Keratinocyte (primary cell): ENCODE results near the gene DIPK1A.

Source experiments
- EZH2 ChIP-seq: IDR thresholded peaks from one replicate; pipeline ENCODE4 v1.6.1; 2012; ENCODE audit warnings: inconsistent platforms, mild to moderate bottlenecking, low read length, moderate library complexity
- TF ChIP-seq, protein P1 (sequence below), 3 experiments: IDR thresholded peaks in 1 of 3; conservative IDR thresholded peaks in 1 of 3; optimal IDR thresholded peaks in 1 of 3; 2 replicates in 2 of 3; 3 replicates in 1 of 3; pipeline versions ENCODE3 to v1.5.1; 2011; ENCODE audit warnings: low read length in 3 of 3, mild to moderate bottlenecking in 3 of 3, moderate library complexity in 2 of 3, control low read depth in 1 of 3, inconsistent platforms in 1 of 3; ENCODE audit not compliant: insufficient read depth in 2 of 3; ENCODE audit errors: extremely low read depth in 1 of 3

DNA sequence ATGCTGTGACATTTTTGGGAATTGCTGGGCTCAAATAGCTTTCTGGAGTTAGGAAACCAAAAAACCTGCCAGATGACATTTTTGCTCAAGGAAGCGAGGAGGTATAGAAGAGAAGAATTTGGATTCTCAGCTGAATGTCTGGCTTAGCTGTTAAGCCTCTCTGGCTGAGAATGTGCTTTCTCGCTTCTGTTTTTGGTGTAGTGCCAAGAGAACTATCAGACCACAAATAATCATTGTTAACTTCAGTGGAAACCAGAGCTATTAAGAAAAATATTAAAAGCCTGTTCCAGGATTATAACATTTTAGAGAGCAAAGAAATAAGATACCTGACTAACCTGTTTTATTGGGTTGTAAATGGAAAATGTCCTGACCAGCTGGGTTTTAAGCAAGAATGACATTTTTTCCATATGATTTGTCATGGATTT is 39.5 kb upstream of the DIPK1A start:
- TF ChIP-seq, protein P1, sequence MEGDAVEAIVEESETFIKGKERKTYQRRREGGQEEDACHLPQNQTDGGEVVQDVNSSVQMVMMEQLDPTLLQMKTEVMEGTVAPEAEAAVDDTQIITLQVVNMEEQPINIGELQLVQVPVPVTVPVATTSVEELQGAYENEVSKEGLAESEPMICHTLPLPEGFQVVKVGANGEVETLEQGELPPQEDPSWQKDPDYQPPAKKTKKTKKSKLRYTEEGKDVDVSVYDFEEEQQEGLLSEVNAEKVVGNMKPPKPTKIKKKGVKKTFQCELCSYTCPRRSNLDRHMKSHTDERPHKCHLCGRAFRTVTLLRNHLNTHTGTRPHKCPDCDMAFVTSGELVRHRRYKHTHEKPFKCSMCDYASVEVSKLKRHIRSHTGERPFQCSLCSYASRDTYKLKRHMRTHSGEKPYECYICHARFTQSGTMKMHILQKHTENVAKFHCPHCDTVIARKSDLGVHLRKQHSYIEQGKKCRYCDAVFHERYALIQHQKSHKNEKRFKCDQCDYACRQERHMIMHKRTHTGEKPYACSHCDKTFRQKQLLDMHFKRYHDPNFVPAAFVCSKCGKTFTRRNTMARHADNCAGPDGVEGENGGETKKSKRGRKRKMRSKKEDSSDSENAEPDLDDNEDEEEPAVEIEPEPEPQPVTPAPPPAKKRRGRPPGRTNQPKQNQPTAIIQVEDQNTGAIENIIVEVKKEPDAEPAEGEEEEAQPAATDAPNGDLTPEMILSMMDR (optimal IDR thresholded peaks at IDR 0.05 in 1 of 3, IDR thresholded peaks at IDR 0.05 in 1 of 3, conservative IDR thresholded peaks at IDR 0.05 in 1 of 3; ENCODE audit: extremely low read depth in 1 of 3, insufficient read depth in 2 of 3, low read length in 3 of 3) = no peak
- TF ChIP-seq EZH2 = no peak
